GM21723 (cell line): ENCODE results near the gene ALAS1.
"Not testable (repeated sequence)": the region's sequence is repeated elsewhere in the genome, so short reads cannot be mapped to it uniquely, and the experiment has no call there.

ENCODE experiments used
- ATAC-seq: cut with Tn5 transposase; IDR thresholded peaks from one replicate; pipeline ENCODE4 v1.9.1; 2021; ENCODE audit warnings: mild to moderate bottlenecking, moderate library complexity; ENCODE audit not compliant: unreplicated experiment

Gene ALAS1

DNA sequence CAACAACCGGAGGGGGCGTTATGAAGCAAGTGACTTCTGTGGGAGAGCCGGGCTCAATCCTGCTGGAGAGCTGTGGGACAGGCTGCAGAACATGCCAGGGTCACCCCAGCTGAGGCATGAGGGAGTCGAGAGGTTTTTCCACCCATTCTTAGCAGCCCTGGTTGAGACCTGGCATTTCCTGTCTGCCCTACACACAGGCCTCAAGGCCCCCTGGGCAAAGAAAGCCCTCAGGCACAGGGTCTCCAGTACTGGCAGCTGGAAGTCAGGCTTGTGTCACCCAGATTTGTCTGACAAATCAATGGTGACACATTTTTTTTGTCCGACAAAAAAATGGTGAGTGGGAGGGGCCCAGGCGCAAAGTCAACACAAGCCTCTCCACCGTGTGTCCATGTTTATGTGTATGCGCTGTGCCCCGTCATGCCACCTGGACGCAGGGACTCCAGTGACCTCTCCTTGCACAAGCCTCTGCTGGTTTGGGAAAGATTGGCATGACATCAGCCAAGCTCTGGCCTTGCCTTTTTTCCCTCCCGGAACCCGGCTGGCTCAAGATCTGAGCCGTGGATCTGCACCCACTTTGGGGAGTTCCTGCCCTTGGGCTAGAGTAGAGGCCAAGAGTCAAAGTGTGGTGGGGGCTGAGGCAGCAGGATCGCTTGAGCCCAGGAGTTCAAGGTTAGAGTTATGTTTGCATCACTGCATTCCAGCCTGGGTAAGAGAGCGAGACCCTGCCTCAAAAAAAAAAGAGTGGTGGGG, 20.8 kb upstream of the ALAS1 start:
- no peak for ATAC-seq

DNA sequence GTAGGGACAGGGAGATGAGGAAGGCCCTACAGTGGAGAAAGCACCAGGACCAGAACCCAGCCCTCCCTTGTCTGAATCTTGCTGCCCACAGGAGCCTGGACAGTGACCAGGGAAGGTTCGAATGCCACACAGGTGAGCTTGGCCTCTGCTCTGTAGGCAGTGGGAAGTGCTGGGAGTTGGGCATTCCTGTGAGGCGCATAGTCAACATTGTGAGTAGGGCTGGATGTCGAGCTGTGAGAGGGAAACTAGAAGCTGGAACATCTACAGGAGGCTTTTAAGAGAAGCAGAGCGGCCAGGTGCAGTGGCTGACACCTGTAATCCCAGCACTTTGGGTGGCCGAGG, 20.3 kb upstream of the ALAS1 start:
- ATAC-seq, result no peak

- not testable (repeated sequence) for ATAC-seq
Observed at GRCh38 chr3:52178126-52178525, 19.8 kb upstream of the ALAS1 start.

DNA sequence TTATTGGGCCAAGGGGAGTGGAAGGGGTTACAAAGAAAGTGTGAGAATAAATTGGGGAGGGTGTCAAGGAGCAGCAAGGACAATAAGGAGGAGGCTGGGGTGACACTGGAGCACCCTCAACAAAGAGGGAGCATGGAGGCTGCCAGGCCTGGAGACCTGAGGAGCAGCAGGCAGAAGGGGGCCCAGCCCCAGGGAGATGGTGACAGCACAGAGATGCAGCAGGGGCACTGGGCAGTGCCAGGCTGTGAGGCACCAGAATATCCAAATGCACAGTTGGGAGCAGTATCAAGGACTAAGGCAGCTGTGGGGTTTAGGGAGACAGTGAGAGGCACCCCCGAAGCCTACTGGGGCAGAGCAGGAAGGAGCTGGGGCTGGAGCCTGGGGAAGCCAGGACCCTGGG, 19.4 kb upstream of the ALAS1 start:
- ATAC-seq, result no peak

DNA sequence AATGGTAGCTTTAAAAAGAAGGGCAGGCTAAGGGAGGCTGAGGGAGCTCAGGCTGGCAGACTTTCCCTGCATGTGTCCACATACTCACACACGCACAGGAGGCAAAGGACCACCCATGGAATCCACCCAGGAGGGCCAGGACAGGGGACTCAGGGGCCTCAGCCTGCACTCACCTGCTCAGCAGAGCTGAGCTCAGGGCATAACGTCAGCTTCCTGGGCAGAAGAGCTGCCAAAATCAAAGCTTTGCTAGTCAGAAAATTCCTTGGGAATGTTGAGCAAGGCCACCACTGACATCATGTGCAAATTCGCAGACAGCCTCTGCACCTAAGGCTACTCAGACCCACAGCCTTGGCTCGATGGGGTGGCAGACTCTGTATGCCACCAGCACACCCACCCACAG, 16.4 kb upstream of the ALAS1 start:
- ATAC-seq, result no peak

DNA sequence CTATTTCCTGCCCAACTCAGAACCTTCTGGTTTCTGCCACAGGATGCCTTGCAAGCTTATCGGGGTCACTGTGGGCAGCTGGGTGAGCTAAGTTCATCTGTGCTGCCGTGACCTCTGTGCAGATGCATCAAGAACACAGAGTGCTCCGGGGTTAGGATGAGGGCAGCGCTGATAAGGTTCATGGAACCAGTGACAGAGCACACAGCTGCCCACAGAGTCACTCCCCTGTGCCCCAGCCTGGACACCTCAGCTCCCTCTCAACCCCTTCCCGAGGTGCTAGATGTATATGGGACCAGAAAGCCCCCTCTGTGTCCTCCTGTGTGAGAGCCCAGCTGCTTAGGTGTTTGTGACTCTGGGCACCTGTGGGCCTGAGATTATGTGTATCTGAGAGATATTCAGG, 15.8 kb upstream of the ALAS1 start:
- no peak for ATAC-seq

- no peak for ATAC-seq
Observed at GRCh38 chr3:52182691-52183090, 15.3 kb upstream of the ALAS1 start.

DNA sequence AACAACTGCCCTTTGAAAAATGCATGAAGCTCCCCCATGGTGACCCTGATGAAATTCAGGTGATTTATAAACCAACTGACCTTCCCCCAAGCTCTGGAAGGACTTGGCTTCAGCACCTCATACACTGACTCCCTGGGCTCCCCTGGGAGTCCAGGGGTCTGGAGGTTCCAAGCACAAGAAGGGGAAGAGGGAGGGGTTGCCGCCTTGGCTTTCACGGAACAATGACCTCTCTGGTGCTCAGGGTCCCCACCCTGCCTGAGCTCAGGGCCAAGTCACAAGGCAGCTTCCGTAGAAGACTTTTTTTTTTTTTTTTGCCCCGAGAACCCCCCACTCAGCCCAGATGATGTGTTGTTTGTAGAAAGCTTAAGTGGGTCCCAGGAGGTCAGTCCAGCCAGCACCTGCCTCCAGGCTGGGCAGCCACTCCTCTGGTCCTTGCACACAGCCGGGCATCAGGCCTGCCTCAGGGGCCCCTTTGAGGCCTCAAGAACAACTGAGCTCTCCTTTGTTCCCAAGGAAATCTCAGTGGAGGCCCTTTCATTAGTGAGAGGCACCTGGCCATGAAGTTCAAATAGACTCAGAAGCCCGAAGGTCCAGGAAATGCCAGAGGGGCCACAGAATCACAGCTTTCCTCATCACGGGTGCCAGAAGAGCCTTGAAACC, 14.0 kb upstream of the ALAS1 start:
- ATAC-seq, result no peak

GRCh38 chr3:52184690-52185089, 13.3 kb upstream of the ALAS1 start:
- no peak for ATAC-seq

DNA sequence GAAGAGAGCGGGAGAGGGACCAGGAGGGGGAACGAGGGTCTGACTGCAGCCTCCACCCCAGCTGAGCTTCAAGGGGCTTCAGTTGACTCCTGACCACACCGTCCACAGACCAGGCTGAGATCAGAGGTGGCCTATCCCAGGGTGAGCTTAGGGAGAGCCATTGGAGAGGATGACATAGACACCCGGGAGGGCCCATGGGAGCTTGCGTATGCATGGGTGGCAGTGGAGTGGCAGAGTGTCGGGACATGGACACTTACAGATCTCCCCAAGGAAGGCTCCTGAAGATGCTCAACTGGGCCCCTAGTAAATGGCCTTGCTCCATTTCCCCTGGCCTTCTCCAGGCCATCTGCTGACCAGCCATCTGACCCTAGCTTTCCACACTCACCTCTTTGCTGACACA, 12.6 kb upstream of the ALAS1 start:
- ATAC-seq, result no peak

GRCh38 chr3:52185837-52186236, 12.1 kb upstream of the ALAS1 start:
- no peak for ATAC-seq

GRCh38 chr3:52186729-52187128, 11.2 kb upstream of the ALAS1 start:
- ATAC-seq, result no peak

- no peak for ATAC-seq
Observed at GRCh38 chr3:52188556-52188955, 9.4 kb upstream of the ALAS1 start.

- ATAC-seq, result no peak
Observed at GRCh38 chr3:52190294-52191074, 7.5 kb upstream of the ALAS1 start.

DNA sequence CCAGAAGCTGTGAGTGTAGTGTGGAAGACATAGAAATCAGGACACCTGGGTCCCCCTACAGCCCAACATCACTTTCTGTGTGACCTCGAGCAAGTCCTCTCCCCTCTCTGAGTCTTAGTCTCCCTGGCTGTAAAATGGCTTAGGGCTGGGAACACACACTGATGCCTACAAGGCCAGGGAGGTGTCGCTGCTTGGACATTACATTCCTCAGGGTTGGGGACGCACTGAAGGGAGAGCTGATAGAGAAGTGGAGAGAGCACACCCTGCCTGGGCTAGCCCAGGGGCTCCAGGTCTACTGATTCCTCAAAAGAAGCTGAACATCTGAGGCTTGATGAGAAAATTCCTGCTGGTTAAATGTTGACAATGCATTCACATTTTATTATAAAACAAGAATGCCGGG, 6.3 kb upstream of the ALAS1 start:
- ATAC-seq, result no peak

- no peak for ATAC-seq
Observed at GRCh38 chr3:52193065-52193464, 4.9 kb upstream of the ALAS1 start.

DNA sequence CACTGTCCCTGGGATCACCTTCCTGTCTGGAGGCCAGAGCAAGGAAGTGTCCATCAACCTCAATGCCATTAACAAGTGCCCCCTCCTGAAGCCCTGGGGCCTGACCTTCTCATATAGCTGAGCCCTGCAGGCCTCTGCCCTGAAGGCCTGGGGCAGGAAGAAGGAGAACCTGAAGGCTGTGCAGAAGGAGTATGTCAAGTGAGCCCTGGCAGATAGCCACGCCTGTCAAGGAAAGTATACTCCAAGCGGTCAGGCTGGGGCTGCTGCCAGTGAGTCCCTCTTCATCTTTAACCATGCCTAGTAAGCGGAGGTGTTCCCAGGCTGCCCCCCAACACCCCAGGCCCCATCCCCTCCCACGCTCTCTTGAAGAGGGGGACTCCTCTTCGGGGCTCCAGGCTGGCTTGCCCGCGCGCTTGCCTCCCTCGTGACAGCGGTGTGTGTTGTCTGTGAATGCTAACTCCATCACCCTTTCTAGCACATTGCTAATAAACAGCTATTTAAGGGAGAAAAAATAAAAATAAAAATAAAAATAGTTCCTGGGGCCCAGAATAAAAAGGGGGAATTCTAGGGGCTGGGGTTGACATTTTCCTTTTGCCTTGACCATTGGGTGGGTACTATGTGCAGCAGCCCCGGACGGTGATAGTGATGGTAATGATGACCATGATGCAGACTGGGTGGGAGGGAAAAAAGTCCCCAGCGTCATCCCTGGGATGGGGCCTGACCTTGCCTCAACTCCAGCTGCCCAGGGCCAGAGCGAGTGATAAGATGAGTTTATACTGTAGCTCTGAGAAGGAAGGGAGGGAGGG, 3.3 kb upstream of the ALAS1 start:
- ATAC-seq, result no peak

DNA sequence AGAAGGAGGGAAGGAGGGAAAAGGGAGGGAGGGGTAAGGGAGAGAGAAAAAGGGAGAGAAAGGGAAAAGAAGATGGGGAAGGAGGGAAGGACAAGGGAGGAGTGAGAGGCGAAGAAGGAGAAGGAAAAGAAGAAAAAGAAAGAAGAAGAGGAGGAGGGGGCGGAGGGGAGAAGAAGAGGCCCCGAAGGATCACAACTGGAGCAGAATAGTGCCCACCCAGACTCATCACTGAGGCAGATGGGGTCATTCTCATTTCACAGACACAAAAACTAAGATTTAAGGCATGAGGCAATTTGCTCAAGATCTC, 2.7 kb upstream of the ALAS1 start:
- ATAC-seq, result no peak

DNA sequence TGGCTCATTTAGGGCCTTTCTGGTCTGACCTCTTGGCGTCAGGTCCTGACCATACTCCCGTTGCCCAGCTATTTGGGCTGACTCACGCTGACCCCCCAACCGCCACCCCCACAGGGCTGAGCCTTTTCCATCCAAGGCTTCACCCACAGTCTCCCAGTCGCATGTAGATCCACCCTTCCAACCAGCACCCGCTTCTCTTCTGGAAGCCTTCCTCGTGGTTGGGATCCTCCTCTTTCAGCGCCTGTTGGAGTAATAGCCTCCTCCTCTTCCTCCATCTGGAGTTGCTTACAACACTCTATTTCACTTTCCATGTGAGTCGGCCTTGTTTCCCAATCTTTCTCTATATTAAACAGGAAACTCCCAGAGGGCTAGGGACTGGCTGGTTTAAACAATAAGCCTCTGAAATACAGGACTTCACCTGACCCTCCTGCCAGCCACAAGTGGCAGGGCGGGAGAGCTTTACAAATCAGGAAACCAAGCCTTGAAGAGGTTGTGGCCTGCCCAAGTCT, 2.1 kb upstream of the ALAS1 start:
- no peak for ATAC-seq

DNA sequence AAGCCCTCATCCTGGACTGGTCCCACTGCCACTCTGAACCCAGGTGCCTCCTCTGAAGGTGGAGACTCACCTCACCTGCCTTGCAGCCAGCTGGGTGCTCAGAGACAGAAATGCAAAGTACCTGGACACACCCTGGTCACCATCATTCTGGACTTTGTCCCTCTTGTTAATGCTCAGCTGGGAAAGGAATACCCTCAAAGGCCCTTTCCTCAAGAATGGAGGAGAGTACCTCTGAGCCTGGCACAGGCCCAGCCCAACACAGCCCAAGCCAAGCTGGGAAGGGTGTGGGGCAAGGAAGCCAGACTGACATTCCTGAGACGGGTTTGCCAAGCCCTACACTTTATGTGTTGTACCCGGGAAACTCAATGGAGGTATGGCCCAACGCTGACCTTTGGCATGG, 983 bp upstream of the ALAS1 start:
- ATAC-seq, result no peak

GRCh38 chr3:52197499-52197841, 490 bp upstream of the ALAS1 start:
- no peak for ATAC-seq
